HepG2 (cell line): ENCODE data around the gene NTPCR.

Experiments used
- FOXK1 ChIP-seq: sonication (generic); formaldehyde crosslinking; IDR thresholded peaks from 2 replicates; pipeline ENCODE4 v1.4.0; 2020; ENCODE audit warnings: low read depth, missing genetic modification reagents, borderline replicate concordance
- FOXM1 ChIP-seq: sonication (generic); formaldehyde crosslinking; IDR thresholded peaks from 2 replicates; pipeline ENCODE4 v1.5.0; 2020; ENCODE audit warnings: missing genetic modification reagents
- TF ChIP-seq, protein P1 (sequence below): IDR thresholded peaks from 2 replicates; pipeline ENCODE4 v1.6.1; 2016; ENCODE audit warnings: missing compliant biosample characterization, missing genetic modification reagents, borderline replicate concordance
- TF ChIP-seq, protein P2 (sequence below), 2 experiments: sonication (generic) in 1 of 2; formaldehyde crosslinking in 1 of 2; IDR thresholded peaks; 2 replicates each; pipeline versions ENCODE4 v1.4.0 to v1.6.1; 2018 to 2020; ENCODE audit warnings: missing genetic modification reagents in 2 of 2, borderline replicate concordance in 1 of 2, low read depth in 1 of 2, mild to moderate bottlenecking in 1 of 2, missing biosample characterization in 1 of 2
- TF ChIP-seq, protein P3 (sequence below): sonication (generic); formaldehyde crosslinking; IDR thresholded peaks from 2 replicates; pipeline ENCODE4 v1.5.0; 2020; ENCODE audit warnings: mild to moderate bottlenecking, missing genetic modification reagents, moderate library complexity

DNA sequence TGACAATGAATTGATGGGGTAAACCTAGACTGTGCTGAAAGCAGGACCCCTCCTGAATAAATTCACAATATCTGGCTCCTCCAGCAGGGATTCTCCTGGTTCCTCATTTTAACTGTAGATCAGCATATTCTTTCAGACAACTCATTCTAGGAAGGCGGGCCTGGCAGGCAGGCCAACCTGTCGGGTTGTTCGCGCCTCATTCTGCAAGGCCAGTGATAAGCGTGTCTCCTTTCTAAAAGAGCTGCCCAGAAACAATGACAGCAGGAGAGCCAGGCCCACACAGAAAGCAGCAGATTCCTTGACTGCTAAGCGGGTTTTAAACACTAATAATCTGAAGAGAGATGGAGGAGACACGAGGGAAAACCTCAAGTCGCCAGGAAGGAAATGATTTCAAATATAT lies 70.0 kb downstream of the NTPCR start:
- TF ChIP-seq, protein P1, sequence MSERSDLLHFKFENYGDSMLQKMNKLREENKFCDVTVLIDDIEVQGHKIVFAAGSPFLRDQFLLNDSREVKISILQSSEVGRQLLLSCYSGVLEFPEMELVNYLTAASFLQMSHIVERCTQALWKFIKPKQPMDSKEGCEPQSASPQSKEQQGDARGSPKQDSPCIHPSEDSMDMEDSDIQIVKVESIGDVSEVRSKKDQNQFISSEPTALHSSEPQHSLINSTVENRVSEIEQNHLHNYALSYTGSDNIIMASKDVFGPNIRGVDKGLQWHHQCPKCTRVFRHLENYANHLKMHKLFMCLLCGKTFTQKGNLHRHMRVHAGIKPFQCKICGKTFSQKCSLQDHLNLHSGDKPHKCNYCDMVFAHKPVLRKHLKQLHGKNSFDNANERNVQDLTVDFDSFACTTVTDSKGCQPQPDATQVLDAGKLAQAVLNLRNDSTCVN (CRISPR knock-in tag), result no peak
- TF ChIP-seq, protein P2, sequence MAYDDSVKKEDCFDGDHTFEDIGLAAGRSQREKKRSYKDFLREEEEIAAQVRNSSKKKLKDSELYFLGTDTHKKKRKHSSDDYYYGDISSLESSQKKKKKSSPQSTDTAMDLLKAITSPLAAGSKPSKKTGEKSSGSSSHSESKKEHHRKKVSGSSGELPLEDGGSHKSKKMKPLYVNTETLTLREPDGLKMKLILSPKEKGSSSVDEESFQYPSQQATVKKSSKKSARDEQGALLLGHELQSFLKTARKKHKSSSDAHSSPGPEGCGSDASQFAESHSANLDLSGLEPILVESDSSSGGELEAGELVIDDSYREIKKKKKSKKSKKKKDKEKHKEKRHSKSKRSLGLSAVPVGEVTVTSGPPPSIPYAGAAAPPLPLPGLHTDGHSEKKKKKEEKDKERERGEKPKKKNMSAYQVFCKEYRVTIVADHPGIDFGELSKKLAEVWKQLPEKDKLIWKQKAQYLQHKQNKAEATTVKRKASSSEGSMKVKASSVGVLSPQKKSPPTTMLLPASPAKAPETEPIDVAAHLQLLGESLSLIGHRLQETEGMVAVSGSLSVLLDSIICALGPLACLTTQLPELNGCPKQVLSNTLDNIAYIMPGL (CRISPR knock-in tag; IDR thresholded peaks at IDR 0.05; ENCODE audit: borderline replicate concordance in 1 of 2, low read depth in 1 of 2), result no peak
- TF ChIP-seq FOXM1, result no peak
- no peak for TF ChIP-seq FOXK1 (CRISPR knock-in tag)
- TF ChIP-seq, protein P3, sequence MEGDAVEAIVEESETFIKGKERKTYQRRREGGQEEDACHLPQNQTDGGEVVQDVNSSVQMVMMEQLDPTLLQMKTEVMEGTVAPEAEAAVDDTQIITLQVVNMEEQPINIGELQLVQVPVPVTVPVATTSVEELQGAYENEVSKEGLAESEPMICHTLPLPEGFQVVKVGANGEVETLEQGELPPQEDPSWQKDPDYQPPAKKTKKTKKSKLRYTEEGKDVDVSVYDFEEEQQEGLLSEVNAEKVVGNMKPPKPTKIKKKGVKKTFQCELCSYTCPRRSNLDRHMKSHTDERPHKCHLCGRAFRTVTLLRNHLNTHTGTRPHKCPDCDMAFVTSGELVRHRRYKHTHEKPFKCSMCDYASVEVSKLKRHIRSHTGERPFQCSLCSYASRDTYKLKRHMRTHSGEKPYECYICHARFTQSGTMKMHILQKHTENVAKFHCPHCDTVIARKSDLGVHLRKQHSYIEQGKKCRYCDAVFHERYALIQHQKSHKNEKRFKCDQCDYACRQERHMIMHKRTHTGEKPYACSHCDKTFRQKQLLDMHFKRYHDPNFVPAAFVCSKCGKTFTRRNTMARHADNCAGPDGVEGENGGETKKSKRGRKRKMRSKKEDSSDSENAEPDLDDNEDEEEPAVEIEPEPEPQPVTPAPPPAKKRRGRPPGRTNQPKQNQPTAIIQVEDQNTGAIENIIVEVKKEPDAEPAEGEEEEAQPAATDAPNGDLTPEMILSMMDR (CRISPR knock-in tag), result no peak
